ENCODE measurements around the gene ABCC8. TPM values are rescaled to one million over a fixed set of nuclear protein-coding genes. Genes with fewer than 3 reads are reported as not detected.

ABCC8 gene
- total and polyA plus RNA-seq, 9 of the 15 experiments (the other 6 are each of a cell fraction or from before 2014, with no cell fraction given), result not detected

- no TSS peak for BruUV-seq (replicated peaks)
- 0% methylated on average over 2 of the region's 2 CpGs for WGBS (ENCODE audit: insufficient coverage, low coverage, missing lambda C conversion rate)
- Histone ChIP-seq H3K4me1 (replicated peaks in 1 of 2; ENCODE audit: control insufficient read depth in 2 of 2, insufficient read depth in 2 of 2, low read length in 2 of 2) (no peaks in the 10 kb centered on the region), H3K4me2 (ENCODE audit: insufficient read depth, low read length) (no peak overlapping the region), H3K9ac (ENCODE audit: insufficient read depth in 1 of 2, low read depth in 2 of 2, low read length in 2 of 2) (no peak overlapping the region), H3K4me3 (no peak overlapping the region), H3K27ac (ENCODE audit: extremely low read depth, low read depth, low read length) (no peak overlapping the region), H3K27me3 (ENCODE audit: control insufficient read depth in 2 of 2, insufficient read depth in 2 of 2, low read length in 2 of 2) (peaks cover 14 to 66% of the 10 kb centered on the region in 2 experiments; a peak in 4 of 5 replicates), H3K9me3 (replicated peaks; ENCODE audit: control insufficient read depth, insufficient read depth, low read depth, low read length) (no peaks in the 10 kb centered on the region), H2AFZ (ENCODE audit: low read depth, low read length) (no peak overlapping the region), H3K79me2 (ENCODE audit: control insufficient read depth, insufficient read depth, low read length) (no peaks in the 10 kb centered on the region), H3K36me3 (ENCODE audit: control insufficient read depth, insufficient read depth, low read length) (no peaks in the 10 kb centered on the region), H3K9me1 (ENCODE audit: control insufficient read depth, insufficient read depth, low read length) (no peaks in the 10 kb centered on the region), H4K20me1 (replicated peaks; ENCODE audit: control insufficient read depth, insufficient read depth, low read length) (no peaks in the 10 kb centered on the region)
- ATAC-seq, result no peak
- in situ Hi-C loops (cut with MboI), result no loop called here
- no peak for DNase-seq (ENCODE audit: extremely low read depth in 1 of 4, low spot score in 3 of 4)
- FAIRE-seq, result no peak
- ChIA-PET CTCF (ENCODE audit: low intra/inter-chr PET ratio) (no interaction called here), POLR2A (no interaction called here)
- intact Hi-C loops (cut with micrococcal nuclease), result no loop called here
- no peak for TF ChIP-seq TARDBP (IDR thresholded peaks at IDR 0.05)
- TF ChIP-seq CTBP1 (IDR thresholded peaks at IDR 0.05; ENCODE audit: borderline replicate concordance), result no peak
- TF ChIP-seq EWSR1 (IDR thresholded peaks at IDR 0.05; ENCODE audit: borderline replicate concordance, low read depth, partially characterized antibody), result no peak
- TF ChIP-seq, protein P1, sequence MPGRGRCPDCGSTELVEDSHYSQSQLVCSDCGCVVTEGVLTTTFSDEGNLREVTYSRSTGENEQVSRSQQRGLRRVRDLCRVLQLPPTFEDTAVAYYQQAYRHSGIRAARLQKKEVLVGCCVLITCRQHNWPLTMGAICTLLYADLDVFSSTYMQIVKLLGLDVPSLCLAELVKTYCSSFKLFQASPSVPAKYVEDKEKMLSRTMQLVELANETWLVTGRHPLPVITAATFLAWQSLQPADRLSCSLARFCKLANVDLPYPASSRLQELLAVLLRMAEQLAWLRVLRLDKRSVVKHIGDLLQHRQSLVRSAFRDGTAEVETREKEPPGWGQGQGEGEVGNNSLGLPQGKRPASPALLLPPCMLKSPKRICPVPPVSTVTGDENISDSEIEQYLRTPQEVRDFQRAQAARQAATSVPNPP (IDR thresholded peaks at IDR 0.05; ENCODE audit: borderline replicate concordance, insufficient read depth, insufficient read length), result no peak
- TF ChIP-seq NUFIP1 (IDR thresholded peaks at IDR 0.05; ENCODE audit: partially characterized antibody), result no peak
- TF ChIP-seq ZNF583 (CRISPR knock-in tag; IDR thresholded peaks at IDR 0.05), result no peak
- no peak for TF ChIP-seq SMC3 (conservative IDR thresholded peaks at IDR 0.05; ENCODE audit: insufficient read depth, low read depth, low read length)
- no peak for TF ChIP-seq BMI1 (IDR thresholded peaks at IDR 0.05; ENCODE audit: low read length)
- TF ChIP-seq HNRNPL (IDR thresholded peaks at IDR 0.05; ENCODE audit: low read depth, low read length), result no peak
- no peak for TF ChIP-seq CHD7 (IDR thresholded peaks at IDR 0.05; ENCODE audit: low read depth, low read length)
- no peak for TF ChIP-seq MAX (CRISPR knock-in tag; IDR thresholded peaks at IDR 0.05)
- TF ChIP-seq SMARCC2 (IDR thresholded peaks at IDR 0.05; ENCODE audit: low read depth), result no peak
Observed at GRCh38 chr11:17416492-17416891, 60.2 kb downstream of the ABCC8 start.
